ENCODE measurements around the gene PHAF1. TPM values are rescaled to one million over a fixed set of nuclear protein-coding genes. Genes with fewer than 3 reads are reported as not detected.

PHAF1 gene
- total RNA-seq, 2 donors from 2014 or later = 10.0 to 14.0 TPM

DNA sequence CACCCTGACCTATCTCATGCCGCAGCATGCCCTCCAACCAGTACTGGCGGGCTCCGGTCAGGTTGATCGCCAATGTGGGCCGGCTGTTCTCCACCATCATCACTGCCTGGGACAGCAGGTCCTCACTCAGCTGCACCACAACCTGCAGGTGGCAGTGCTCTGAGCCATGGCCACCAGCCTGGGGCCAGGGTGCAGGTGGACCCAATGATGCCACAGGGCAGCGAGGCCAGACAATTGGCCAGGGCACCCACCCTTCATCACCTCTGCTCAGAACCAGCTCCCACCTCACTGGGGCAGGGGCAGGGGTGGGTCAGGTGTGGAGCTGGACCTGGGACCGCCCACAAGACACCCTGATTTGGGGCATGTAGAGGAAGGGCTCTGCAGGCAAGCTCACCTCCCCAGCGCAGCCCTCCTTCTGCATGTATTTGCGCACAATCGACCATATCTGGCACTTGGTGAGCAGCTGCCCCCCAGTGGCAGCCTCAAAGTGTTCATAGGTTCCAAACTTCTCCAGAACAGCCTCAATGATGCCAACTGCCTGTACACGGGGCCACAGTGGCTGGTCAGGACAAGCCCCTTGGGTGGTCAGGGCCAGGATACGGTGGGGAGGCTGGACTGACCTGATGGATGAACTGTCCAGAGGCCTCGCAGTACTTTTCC, 69.8 kb downstream of the PHAF1 start:
- TF ChIP-seq, protein P1, sequence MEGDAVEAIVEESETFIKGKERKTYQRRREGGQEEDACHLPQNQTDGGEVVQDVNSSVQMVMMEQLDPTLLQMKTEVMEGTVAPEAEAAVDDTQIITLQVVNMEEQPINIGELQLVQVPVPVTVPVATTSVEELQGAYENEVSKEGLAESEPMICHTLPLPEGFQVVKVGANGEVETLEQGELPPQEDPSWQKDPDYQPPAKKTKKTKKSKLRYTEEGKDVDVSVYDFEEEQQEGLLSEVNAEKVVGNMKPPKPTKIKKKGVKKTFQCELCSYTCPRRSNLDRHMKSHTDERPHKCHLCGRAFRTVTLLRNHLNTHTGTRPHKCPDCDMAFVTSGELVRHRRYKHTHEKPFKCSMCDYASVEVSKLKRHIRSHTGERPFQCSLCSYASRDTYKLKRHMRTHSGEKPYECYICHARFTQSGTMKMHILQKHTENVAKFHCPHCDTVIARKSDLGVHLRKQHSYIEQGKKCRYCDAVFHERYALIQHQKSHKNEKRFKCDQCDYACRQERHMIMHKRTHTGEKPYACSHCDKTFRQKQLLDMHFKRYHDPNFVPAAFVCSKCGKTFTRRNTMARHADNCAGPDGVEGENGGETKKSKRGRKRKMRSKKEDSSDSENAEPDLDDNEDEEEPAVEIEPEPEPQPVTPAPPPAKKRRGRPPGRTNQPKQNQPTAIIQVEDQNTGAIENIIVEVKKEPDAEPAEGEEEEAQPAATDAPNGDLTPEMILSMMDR (IDR thresholded peaks at IDR 0.05) = no peak
- H3K9ac ChIP-seq (ENCODE audit: low read depth in 2 of 2, low read length in 2 of 2) = no peak overlapping the region
- DNase-seq = no peak
- H3K9me3 ChIP-seq = no peaks in the 10 kb centered on the region
- H3K4me3 ChIP-seq = no peak overlapping the region
- H3K4me1 ChIP-seq = peaks cover 6% of the 10 kb centered on the region
- no peak overlapping the region for H3K27ac ChIP-seq
- intact Hi-C loops (cut with DNase I) = loop anchor here (10.0 kb wide), 1 partner anchor 205 kb away; no protein-coding TSS in a partner anchor
- no peaks in the 10 kb centered on the region for H3K27me3 ChIP-seq
- H3K36me3 ChIP-seq = no peaks in the 10 kb centered on the region

DNA sequence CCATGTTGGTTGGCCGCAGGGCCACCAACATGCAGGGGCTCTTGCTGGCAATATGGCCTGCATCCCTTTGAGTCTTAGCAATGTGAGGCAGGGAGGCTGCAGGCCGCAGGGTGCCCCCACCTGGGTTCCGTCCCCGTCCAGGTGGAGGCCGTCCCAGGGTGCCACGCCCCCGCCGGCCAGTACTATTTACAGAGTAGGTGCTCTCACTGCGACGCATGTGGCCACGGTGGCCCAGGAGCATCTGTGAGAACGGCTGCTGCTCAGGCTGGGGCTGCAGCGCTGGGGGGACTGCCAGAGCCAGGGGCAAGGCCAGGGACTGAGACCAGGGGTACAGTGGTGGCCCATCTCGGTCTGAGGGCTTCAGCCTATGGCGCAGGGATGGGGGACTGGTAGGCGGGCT, 70.4 kb downstream of the PHAF1 start:
- H3K4me3 ChIP-seq = no peak overlapping the region
- H3K4me1 ChIP-seq = peaks cover 10% of the 10 kb centered on the region
- intact Hi-C loops (cut with DNase I) = loop anchor here (10.0 kb wide), 1 partner anchor 205 kb away; no protein-coding TSS in a partner anchor
- H3K27me3 ChIP-seq = no peaks in the 10 kb centered on the region
- DNase-seq = no peak
- H3K9me3 ChIP-seq = no peaks in the 10 kb centered on the region
- H3K36me3 ChIP-seq = no peaks in the 10 kb centered on the region
- H3K27ac ChIP-seq = no peak overlapping the region
- no peak overlapping the region for H3K9ac ChIP-seq (ENCODE audit: low read depth in 2 of 2, low read length in 2 of 2)
- TF ChIP-seq, protein P1 (IDR thresholded peaks at IDR 0.05) = no peak

DNA sequence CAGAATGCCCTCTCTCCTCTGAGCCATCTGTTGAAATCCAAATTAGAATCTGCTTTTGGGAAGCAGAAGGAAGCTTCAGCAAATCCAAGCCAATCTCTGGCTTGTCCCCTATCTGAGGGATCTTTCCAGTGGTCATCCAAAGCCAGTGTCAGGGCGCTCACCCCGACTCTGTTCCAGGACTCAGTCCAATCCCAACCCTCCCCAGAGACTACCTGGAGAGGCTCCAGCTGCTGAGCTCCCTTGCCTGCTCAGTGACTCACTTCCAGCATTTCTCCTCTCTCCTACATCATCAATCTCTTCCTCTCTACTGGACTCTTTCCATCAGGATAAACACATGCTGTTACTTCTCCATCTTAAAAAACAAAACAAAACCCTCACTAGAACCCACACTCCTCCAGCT, 71.6 kb downstream of the PHAF1 start:
- H3K36me3 ChIP-seq = no peaks in the 10 kb centered on the region
- peak overlapping the region in 1 of 2 donors; percentile 19 for H3K9ac ChIP-seq (ENCODE audit: low read depth in 2 of 2, low read length in 2 of 2)
- no peak for DNase-seq
- no peak overlapping the region for H3K27ac ChIP-seq
- TF ChIP-seq, protein P1 (IDR thresholded peaks at IDR 0.05) = no peak
- intact Hi-C loops (cut with DNase I) = loop anchor here (10.0 kb wide), 1 partner anchor 207 kb away; no protein-coding TSS in a partner anchor
- H3K9me3 ChIP-seq = no peaks in the 10 kb centered on the region
- no peaks in the 10 kb centered on the region for H3K27me3 ChIP-seq
- H3K4me3 ChIP-seq = no peak overlapping the region
- peaks cover 15% of the 10 kb centered on the region for H3K4me1 ChIP-seq

DNA sequence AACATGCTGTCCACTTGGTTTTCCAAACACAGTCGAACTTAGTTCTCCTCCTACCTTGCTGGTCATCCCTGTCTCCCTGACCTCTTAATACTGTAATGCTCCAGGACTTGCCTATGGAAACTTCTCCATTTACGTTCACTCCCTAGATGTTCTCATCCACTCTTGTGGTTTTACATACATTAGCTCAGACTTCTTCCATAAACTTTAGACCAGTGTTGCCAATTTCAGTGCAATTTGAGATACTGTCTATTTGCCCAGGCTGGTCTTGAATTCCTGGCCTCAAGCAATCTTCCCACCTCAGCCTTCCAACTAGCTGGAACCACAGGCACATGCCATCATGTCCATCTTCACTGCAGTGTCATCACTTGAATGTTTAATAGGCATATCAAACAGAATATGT, 72.5 kb downstream of the PHAF1 start:
- intact Hi-C loops (cut with DNase I) = loop anchor here (10.0 kb wide), 1 partner anchor 207 kb away; no protein-coding TSS in a partner anchor
- TF ChIP-seq, protein P1 (IDR thresholded peaks at IDR 0.05) = no peak
- Histone ChIP-seq H3K27me3 (no peaks in the 10 kb centered on the region), H3K4me1 (peaks cover 15% of the 10 kb centered on the region), H3K27ac (no peak overlapping the region), H3K36me3 (no peaks in the 10 kb centered on the region), H3K4me3 (no peak overlapping the region), H3K9ac (ENCODE audit: low read depth in 2 of 2, low read length in 2 of 2) (peak overlapping the region in 1 of 2 donors; percentile 77), H3K9me3 (no peaks in the 10 kb centered on the region)
- no peak for DNase-seq

DNA sequence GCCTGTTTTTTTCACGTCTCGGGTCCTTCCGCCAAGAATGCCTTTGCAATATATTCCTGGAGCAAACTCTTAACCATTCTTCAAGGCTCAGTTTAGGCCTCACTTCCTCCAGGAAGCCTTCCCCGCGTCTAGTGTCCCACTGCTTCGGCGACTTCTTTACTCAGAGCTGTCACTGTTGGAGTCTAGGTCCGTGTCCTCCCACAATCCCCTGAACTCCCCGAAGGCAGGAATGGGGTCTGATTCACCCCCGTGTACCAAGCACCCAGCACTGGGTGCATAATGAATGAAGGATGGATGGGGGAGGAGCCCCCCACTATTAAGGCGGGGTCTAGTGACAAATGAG, 73.5 kb downstream of the PHAF1 start:
- no peak for DNase-seq
- intact Hi-C loops (cut with DNase I) = loop anchor here (10.0 kb wide), 1 partner anchor 208 kb away; no protein-coding TSS in a partner anchor
- H3K4me1 ChIP-seq = peaks cover 15% of the 10 kb centered on the region
- peak overlapping the region; percentile 67 for H3K4me3 ChIP-seq
- H3K27ac ChIP-seq = peak overlapping the region; percentile 92
- no peaks in the 10 kb centered on the region for H3K36me3 ChIP-seq
- H3K9me3 ChIP-seq = no peaks in the 10 kb centered on the region
- TF ChIP-seq, protein P1 (IDR thresholded peaks at IDR 0.05) = no peak
- H3K9ac ChIP-seq (ENCODE audit: low read depth in 2 of 2, low read length in 2 of 2) = peak overlapping the region in 1 of 2 donors; percentile 77
- no peaks in the 10 kb centered on the region for H3K27me3 ChIP-seq

All from colonic mucosa (tissue), 4 donors.